Stomach (tissue), 9 donors: ENCODE measurements around the gene NEO1. TPM values are rescaled to one million over a fixed set of nuclear protein-coding genes. Genes with fewer than 3 reads are reported as not detected.

Source experiments
- DNase-seq, 2 donors: peaks; one replicate each; pipeline versions ENCODE4 v3.0.0 to v3.0.0-alpha.2; 2013 to 2019
- H3K27ac ChIP-seq, 5 donors: fragments of 200-600 bp in 4 of 5; sonication (generic) in 4 of 5; one replicate each; pipeline ENCODE4 v1.5.1; 2013 to 2019; ENCODE audit warnings: mild to moderate bottlenecking in 1 of 5, moderate library complexity in 1 of 5
- H3K27me3 ChIP-seq, 3 donors: fragments of 200-600 bp; sonication (generic); one replicate each; pipeline ENCODE4 v1.5.1; 2017 to 2019; ENCODE audit warnings: mixed run types in 1 of 3
- H3K36me3 ChIP-seq, 4 donors: fragments of 200-600 bp; sonication (generic); 1 replicate in 3 of 4; 2 replicates in 1 of 4; pipeline ENCODE4 v1.5.1; 2016 to 2019
- H3K4me1 ChIP-seq, 4 donors: fragments of 200-600 bp; sonication (generic); one replicate each; pipeline ENCODE4 v1.5.1; 2016 to 2019
- H3K4me3 ChIP-seq, 4 donors: fragments of 200-600 bp; sonication (generic) in 3 of 4; one replicate each; pipeline ENCODE4 v1.5.1; 2016 to 2019; ENCODE audit warnings: mild to moderate bottlenecking in 1 of 4
- H3K9me3 ChIP-seq, 4 donors: fragments of 200-600 bp; sonication (generic); one replicate each; pipeline ENCODE4 v1.5.1; 2016 to 2019
- EP300 ChIP-seq: sonication (generic); formaldehyde crosslinking; IDR thresholded peaks from one replicate; pipeline ENCODE4 v1.6.1; 2017; ENCODE audit warnings: antibody characterized with exemption
- POLR2A ChIP-seq, 4 donors: fragments of 450-650 bp; IDR thresholded peaks; one replicate each; pipeline ENCODE4 v1.6.1; 2016; ENCODE audit warnings: antibody characterized with exemption in 4 of 4, control low read depth in 2 of 4, mild to moderate bottlenecking in 1 of 4, moderate library complexity in 1 of 4
- POLR2AphosphoS5 ChIP-seq, 3 donors: sonication (generic); formaldehyde crosslinking; IDR thresholded peaks; one replicate each; pipeline ENCODE4 v1.6.1; 2016; ENCODE audit warnings: antibody characterized with exemption in 3 of 3
- WGBS, 5 donors: extraction: QIAGEN DNeasy Blood & Tissue Kit in 3 of 5; methylation state at CpG; one replicate each; pipeline versions ENCODE4 v1.1.5 to v1.1.7; 2013 to 2018; 5-methylcytosine and 5-hydroxymethylcytosine counted together
- intact Hi-C: fragments of 100-400 bp; cut with DNase I; formaldehyde crosslinking; loops from one replicate; pipeline ENCODE4 v1.15.1; 2023; ENCODE audit warnings: low total_unique reads
- polyA plus RNA-seq, 3 donors: library from polyadenylated mRNA; stranded (reverse); fragments of 200-250 nt; gene quantifications; one replicate each; pipeline ENCODE4 v1.2.3, GENCODE V29; 2013
- total RNA-seq, 5 donors: library from RNA; depleted of rRNA; stranded (reverse); fragments of >200 nt; gene quantifications; one replicate each; pipeline versions ENCODE4 v1.1.0 to v1.2.3, GENCODE V29; 2014 to 2016
- TF ChIP-seq, protein P1 (sequence below), 7 experiments: fragments of 450-650 bp in 4 of 7; fragments of 200-600 bp in 3 of 7; sonication (generic) in 3 of 7; IDR thresholded peaks; one replicate each; pipeline ENCODE4 v1.5.1; 2016 to 2019; ENCODE audit warnings: antibody characterized with exemption in 7 of 7, control low read depth in 2 of 7, mild to moderate bottlenecking in 1 of 7
- donor health status: healthy with polysubstance abuse.
- donor health status: Bipolar disorder and iron deficiency.
- donor health status: healthy.

Gene NEO1
- total and polyA plus RNA-seq, 8 donors, result 4.7 to 182 (median 17.3) TPM

DNA sequence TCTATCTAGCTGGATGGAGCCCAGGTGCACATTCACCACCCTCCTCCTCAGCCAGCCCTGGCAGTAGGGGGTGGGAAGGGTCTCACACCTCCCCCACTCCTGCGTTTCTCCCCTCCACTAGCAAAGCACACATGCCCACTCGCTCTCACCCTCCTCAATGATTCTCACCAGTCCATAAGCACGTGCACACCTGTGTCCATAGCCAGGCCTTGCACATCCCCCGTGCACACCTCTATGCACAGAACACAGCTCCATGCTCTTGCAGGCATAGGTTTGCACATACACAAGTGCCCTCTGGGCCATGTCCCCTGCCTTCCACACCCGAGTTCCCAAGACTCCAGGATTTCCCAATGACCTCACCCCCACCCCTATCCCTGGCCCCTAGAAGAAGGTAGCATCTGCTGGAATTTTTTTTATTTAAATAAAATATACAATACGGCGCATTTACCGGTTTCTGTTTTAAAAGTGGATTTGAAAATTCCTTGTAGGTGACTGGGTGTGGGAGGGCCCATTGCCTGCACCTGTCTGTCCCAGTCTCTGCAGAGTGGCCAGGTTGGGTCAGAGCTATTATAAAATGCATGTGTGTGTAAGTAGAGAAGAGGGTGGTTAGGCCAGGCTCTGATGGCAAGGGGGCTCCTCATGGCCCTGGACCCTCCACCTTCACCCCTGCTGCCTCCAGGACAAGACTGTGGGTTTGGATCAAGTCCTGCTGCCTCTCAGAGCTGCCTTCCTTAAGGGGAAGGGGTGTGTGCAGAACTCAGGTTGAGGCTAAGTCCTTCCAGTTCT lies 267.4 kb downstream of the NEO1 start:
- no peak overlapping the region for H3K27ac ChIP-seq
- no peak for DNase-seq
- peaks cover 0 to 63% (median 12%) of the 10 kb centered on the region in 3 donors for H3K27me3 ChIP-seq
- TF ChIP-seq, protein P1, sequence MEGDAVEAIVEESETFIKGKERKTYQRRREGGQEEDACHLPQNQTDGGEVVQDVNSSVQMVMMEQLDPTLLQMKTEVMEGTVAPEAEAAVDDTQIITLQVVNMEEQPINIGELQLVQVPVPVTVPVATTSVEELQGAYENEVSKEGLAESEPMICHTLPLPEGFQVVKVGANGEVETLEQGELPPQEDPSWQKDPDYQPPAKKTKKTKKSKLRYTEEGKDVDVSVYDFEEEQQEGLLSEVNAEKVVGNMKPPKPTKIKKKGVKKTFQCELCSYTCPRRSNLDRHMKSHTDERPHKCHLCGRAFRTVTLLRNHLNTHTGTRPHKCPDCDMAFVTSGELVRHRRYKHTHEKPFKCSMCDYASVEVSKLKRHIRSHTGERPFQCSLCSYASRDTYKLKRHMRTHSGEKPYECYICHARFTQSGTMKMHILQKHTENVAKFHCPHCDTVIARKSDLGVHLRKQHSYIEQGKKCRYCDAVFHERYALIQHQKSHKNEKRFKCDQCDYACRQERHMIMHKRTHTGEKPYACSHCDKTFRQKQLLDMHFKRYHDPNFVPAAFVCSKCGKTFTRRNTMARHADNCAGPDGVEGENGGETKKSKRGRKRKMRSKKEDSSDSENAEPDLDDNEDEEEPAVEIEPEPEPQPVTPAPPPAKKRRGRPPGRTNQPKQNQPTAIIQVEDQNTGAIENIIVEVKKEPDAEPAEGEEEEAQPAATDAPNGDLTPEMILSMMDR (IDR thresholded peaks at IDR 0.05), result no peak
- TF ChIP-seq POLR2AphosphoS5 (IDR thresholded peaks at IDR 0.05) (no peak), EP300 (no peak), POLR2A (IDR thresholded peaks at IDR 0.05) (no peak)
- H3K4me1 ChIP-seq, result no peaks in the 10 kb centered on the region
- intact Hi-C loops, result no loop called here
- no peaks in the 10 kb centered on the region for H3K9me3 ChIP-seq
- H3K36me3 ChIP-seq, result no peaks in the 10 kb centered on the region
- H3K4me3 ChIP-seq, result no peak overlapping the region
- 73 to 79% (median 78%) methylated on average over 8 of the region's 8 CpGs for WGBS, 5 donors

DNA sequence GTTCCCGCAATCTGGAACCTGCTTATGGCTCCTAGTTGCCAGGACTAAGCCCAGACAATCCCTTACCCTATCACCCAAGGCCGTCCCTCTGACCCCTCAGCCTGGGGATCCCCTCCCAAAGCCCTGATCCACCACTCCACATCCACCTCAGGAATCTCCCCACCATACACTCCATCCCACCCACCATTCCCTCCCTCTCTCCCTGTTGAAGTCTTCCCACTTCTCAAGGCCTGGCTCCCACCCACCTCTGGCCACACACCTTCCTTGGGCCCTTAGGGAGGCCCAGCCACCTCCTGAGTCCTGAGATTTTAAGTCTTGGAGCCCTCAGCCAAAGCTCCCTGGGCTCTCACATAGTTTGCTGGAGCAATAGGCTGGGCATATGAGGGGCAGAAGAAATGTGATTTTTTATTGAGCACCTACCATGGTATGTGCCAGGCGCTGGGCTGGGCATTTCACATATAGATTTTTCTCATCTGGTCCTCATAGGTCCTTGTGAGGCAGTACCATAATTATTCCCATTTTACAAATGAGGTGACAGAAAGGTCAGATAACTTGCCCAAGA lies 268.4 kb downstream of the NEO1 start:
- no peak overlapping the region for H3K4me3 ChIP-seq
- no peaks in the 10 kb centered on the region for H3K4me1 ChIP-seq
- no peak overlapping the region for H3K27ac ChIP-seq
- TF ChIP-seq POLR2A (IDR thresholded peaks at IDR 0.05), result no peak
- TF ChIP-seq EP300, result no peak
- TF ChIP-seq, protein P1 (IDR thresholded peaks at IDR 0.05), result no peak
- TF ChIP-seq POLR2AphosphoS5 (IDR thresholded peaks at IDR 0.05), result no peak
- H3K9me3 ChIP-seq, result no peaks in the 10 kb centered on the region
- WGBS, 5 donors, result 89 to 97% (median 93%) methylated on average over 3 of the region's 3 CpGs
- H3K36me3 ChIP-seq, result no peaks in the 10 kb centered on the region
- DNase-seq, result no peak
- intact Hi-C loops, result no loop called here
- H3K27me3 ChIP-seq, result peaks cover 0 to 74% (median 13%) of the 10 kb centered on the region in 3 donors

DNA sequence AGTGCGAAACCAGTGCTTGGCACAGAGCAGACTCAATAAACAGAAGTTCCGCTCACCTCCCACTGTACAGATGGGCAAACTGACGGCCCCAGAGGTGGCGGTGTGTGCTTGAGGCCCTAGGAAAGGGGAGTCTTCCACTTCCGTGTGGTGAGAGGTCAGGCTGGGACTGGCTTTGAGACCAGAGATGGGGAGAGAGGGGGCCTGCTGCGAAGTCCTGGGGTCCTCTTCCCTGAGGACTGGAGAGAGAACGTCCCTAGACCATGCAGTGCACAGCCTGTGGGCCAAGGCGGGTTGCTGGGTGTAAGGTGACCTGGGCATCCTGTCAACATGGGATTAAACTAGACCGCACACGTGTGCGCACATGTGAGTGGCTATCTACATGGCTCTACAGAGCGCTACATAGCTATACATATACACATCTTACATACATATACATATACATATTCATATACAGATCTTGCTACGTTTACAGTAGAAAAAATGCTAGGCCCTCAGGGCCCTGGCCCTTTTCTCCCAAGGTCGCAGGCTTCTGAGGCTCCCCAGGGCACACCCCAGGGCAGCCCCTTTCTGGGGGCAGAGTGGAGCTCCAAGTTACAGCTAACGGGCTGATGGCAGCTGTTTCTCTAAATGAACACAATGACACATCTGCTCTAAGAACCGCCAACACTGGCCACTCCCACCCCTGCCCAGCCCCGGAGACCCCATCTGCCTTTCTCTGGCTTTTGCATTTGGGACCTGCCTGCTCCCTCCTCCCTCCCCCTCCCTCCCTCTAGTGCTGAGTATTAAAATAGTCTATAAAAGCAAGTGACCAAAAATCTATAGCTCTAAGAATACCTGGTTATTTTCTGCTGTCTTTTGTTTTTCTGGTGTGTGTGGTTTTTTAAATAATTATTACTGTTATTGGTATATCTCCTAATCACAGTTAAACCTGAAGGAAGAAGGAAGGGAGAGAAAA lies 269.5 kb downstream of the NEO1 start:
- H3K9me3 ChIP-seq, result no peaks in the 10 kb centered on the region
- DNase-seq, result no peak
- TF ChIP-seq, protein P1 (IDR thresholded peaks at IDR 0.05), result no peak
- TF ChIP-seq EP300, result no peak
- TF ChIP-seq POLR2AphosphoS5 (IDR thresholded peaks at IDR 0.05), result no peak
- no peak for TF ChIP-seq POLR2A (IDR thresholded peaks at IDR 0.05)
- H3K27ac ChIP-seq, result no peak overlapping the region
- no peaks in the 10 kb centered on the region for H3K36me3 ChIP-seq
- H3K27me3 ChIP-seq, result peaks cover 0 to 80% (median 13%) of the 10 kb centered on the region in 3 donors
- no peaks in the 10 kb centered on the region for H3K4me1 ChIP-seq
- intact Hi-C loops, result no loop called here
- 69 to 77% (median 75%) methylated on average over 17 of the region's 17 CpGs for WGBS, 5 donors
- H3K4me3 ChIP-seq, result no peak overlapping the region

- intact Hi-C loops, result no loop called here
- Histone ChIP-seq H3K4me1 (no peaks in the 10 kb centered on the region), H3K27ac (no peak overlapping the region), H3K27me3 (peaks cover 0 to 83% (median 13%) of the 10 kb centered on the region in 3 donors), H3K9me3 (no peaks in the 10 kb centered on the region), H3K36me3 (no peaks in the 10 kb centered on the region), H3K4me3 (no peak overlapping the region)
- TF ChIP-seq POLR2A (IDR thresholded peaks at IDR 0.05) (no peak), EP300 (no peak), POLR2AphosphoS5 (IDR thresholded peaks at IDR 0.05) (no peak)
- TF ChIP-seq, protein P1 (IDR thresholded peaks at IDR 0.05), result no peak
- no peak for DNase-seq
- 75 to 89% (median 86%) methylated on average over 11 to 38 of the region's 38 CpGs for WGBS, 5 donors
Measured at GRCh38 chr15:73322665-73323373, 270.6 kb downstream of the NEO1 start.
